ENCODE results near the gene ATP6V0E1. TPM values are rescaled to one million over a fixed set of nuclear protein-coding genes. Genes with fewer than 3 reads are reported as not detected.
A peak's percentile ranks its signal among the peaks of the same experiment; 100 is the strongest.

ATP6V0E1 gene
- total and polyA plus RNA-seq, 4 donors: 113 to 502 (median 353) TPM

GRCh38 chr5:173078878-173079277 lies 95.3 kb downstream of the ATP6V0E1 start:
- H3K4me3 ChIP-seq: no peak overlapping the region
- H3K9ac ChIP-seq (ENCODE audit: insufficient read depth in 1 of 2, low read length in 2 of 2): no peak overlapping the region
- 78 to 81% methylated on average over 3 of the region's 3 CpGs for WGBS, 2 donors
- H3K4me1 ChIP-seq (ENCODE audit: control insufficient read depth in 5 of 5, insufficient read depth in 5 of 5, low read length in 5 of 5): peaks cover 0 to 13% (median 0%) of the 10 kb centered on the region in 5 donors
- H3K9me3 ChIP-seq (ENCODE audit: control insufficient read depth in 4 of 4, insufficient read depth in 3 of 4, low read length in 3 of 4): peaks cover 0 to 1% (median 0%) of the 10 kb centered on the region in 4 donors
- H3K27ac ChIP-seq (ENCODE audit: low read depth in 1 of 2, low read length in 1 of 2): no peak overlapping the region
- H3K27me3 ChIP-seq (ENCODE audit: control insufficient read depth in 3 of 3, insufficient read depth in 3 of 3, low read length in 2 of 3): no peaks in the 10 kb centered on the region
- no peak for ATAC-seq (ENCODE audit: insufficient read depth, low FRiP score)
- H3K36me3 ChIP-seq (ENCODE audit: control insufficient read depth in 4 of 4, insufficient read depth in 4 of 4, low read length in 4 of 4): peaks cover 0 to 10% (median 5%) of the 10 kb centered on the region in 4 donors
- no peak for DNase-seq
- TF ChIP-seq CTCF (IDR thresholded peaks at IDR 0.05; ENCODE audit: control extremely low read depth, extremely low read depth): no peak

Small RNA genes within 50 kb of the gene (small RNA-seq; reads per million reads assigned to genes)
- gene RF00019 (ENCODE audit: low replicate concordance): not detected
- gene SNORA74B (ENCODE audit: low replicate concordance): 19.6 reads per million, percentile 97 among the genes with 10 or more reads in this experiment

Other genes starting within 250 kb of the ATP6V0E1 start
- 100 to 1,000 TPM; 310 to 377 TPM for gene DUSP1, start 212.6 kb upstream of the ATP6V0E1 start, total RNA-seq
- gene DUSP1, start 212.6 kb upstream of the ATP6V0E1 start, polyA plus RNA-seq: 1,000 to 10,000 TPM in 1 of 2 donors, 100 to 1,000 TPM in 1; 138 to 1,153 TPM
- 100 to 1,000 TPM in 1 of 2 donors, 10 to 100 TPM in 1; 62.2 to 215 TPM for gene ERGIC1, start 149.5 kb upstream of the ATP6V0E1 start, total RNA-seq
- 100 to 1,000 TPM; 122 to 204 TPM for gene ERGIC1, start 149.5 kb upstream of the ATP6V0E1 start, polyA plus RNA-seq
- 10 to 100 TPM; 29.2 to 33.8 TPM for gene RPL26L1, start 24.3 kb upstream of the ATP6V0E1 start, total RNA-seq
- 10 to 100 TPM; 69.3 to 81.1 TPM for gene RPL26L1, start 24.3 kb upstream of the ATP6V0E1 start, polyA plus RNA-seq
- gene CREBRF, start 72.6 kb downstream of the ATP6V0E1 start, total RNA-seq: 10 to 100 TPM; 22.8 to 48.5 TPM
- gene CREBRF, start 72.6 kb downstream of the ATP6V0E1 start, polyA plus RNA-seq: 1 to 10 TPM; 8.1 to 8.7 TPM
- gene BNIP1, start 160.8 kb downstream of the ATP6V0E1 start, total RNA-seq: 10 to 100 TPM; 12.1 to 14.3 TPM
- gene BNIP1, start 160.8 kb downstream of the ATP6V0E1 start, polyA plus RNA-seq: 10 to 100 TPM; 14.3 to 15.0 TPM